GM19099 (cell line): Measurements from ENCODE around the gene TM9SF1.

Source experiments
- POLR2A ChIP-seq: IDR thresholded peaks from 3 replicates; pipeline ENCODE4 v1.6.1; 2011; ENCODE audit warnings: low read depth; ENCODE audit not compliant: insufficient read length; ENCODE audit errors: extremely low read depth

Gene TM9SF1

GRCh38 chr14:24139272-24139934 lies 55.8 kb downstream of the TM9SF1 start:
- TF ChIP-seq POLR2A: no peak
